ENCODE measurements around the gene MTMR3.

DNA sequence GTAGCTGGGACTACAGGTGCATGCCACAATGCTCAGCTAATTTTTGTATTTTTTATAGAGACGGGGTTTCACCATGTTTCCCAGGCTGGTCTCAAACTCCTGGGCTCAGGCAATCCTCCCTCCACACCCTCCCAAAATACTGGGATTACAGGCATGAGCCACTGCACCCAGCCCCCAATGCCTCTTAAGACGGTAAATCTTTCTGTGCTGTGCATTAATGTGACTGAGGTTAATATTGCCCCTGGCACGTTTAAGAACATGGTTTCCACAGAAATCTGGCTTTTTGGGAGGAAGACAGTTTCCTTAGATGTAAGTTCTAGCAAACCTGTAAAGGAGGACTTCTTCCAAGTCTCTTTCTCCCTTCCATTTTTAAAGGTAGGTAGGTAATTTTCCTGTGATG is 191.2 kb downstream of the MTMR3 start:
- TF ChIP-seq, protein P1, sequence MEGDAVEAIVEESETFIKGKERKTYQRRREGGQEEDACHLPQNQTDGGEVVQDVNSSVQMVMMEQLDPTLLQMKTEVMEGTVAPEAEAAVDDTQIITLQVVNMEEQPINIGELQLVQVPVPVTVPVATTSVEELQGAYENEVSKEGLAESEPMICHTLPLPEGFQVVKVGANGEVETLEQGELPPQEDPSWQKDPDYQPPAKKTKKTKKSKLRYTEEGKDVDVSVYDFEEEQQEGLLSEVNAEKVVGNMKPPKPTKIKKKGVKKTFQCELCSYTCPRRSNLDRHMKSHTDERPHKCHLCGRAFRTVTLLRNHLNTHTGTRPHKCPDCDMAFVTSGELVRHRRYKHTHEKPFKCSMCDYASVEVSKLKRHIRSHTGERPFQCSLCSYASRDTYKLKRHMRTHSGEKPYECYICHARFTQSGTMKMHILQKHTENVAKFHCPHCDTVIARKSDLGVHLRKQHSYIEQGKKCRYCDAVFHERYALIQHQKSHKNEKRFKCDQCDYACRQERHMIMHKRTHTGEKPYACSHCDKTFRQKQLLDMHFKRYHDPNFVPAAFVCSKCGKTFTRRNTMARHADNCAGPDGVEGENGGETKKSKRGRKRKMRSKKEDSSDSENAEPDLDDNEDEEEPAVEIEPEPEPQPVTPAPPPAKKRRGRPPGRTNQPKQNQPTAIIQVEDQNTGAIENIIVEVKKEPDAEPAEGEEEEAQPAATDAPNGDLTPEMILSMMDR (conservative IDR thresholded peaks at IDR 0.05; ENCODE audit: low read depth, low read length) = no peak
- TF ChIP-seq EZH2phosphoT487 (IDR thresholded peaks at IDR 0.05; ENCODE audit: borderline replicate concordance, low read length) = no peak

Measured in PC-3 (cell line).